NCI-H526 treated with DMSO at 0.1 percent for 48 hours (cell line): Measurements from ENCODE around the gene TBCD.

Experiments
- DNase-seq: peaks from one replicate; lab custom pipeline; 2025; lab: John Stamatoyannopoulos, UW

Gene TBCD

GRCh38 chr17:82751571-82752370, at the start of gene TBCD:
TSS of gene TBCD (plus strand) at chr17:82752065. CDS start at chr17:82752194, 129 bp downstream.
- peak; percentile 83 for DNase-seq

GRCh38 chr17:82702231-82702927, 49.5 kb upstream of the TBCD start:
- no peak for DNase-seq

- no peak for DNase-seq
Observed at GRCh38 chr17:82703036-82703745, 48.7 kb upstream of the TBCD start.

- no peak for DNase-seq
Observed at GRCh38 chr17:82703935-82704865, 47.7 kb upstream of the TBCD start.

GRCh38 chr17:82704886-82705285, 47.0 kb upstream of the TBCD start:
- DNase-seq, result no peak

GRCh38 chr17:82705756-82706155, 46.1 kb upstream of the TBCD start:
- DNase-seq, result no peak

GRCh38 chr17:82709024-82709675, 42.7 kb upstream of the TBCD start:
- no peak for DNase-seq

- DNase-seq, result no peak
Observed at GRCh38 chr17:82709676-82710498, 42.0 kb upstream of the TBCD start.

- DNase-seq, result no peak
Observed at GRCh38 chr17:82710499-82711232, 41.2 kb upstream of the TBCD start.

- no peak for DNase-seq
Observed at GRCh38 chr17:82713071-82713723, 38.7 kb upstream of the TBCD start.

GRCh38 chr17:82716203-82717010, 35.5 kb upstream of the TBCD start, which contains the start of gene FN3KRP:
TSS of gene FN3KRP (plus strand) at chr17:82716706. CDS start at chr17:82716756, 50 bp downstream.
- peak; percentile 89 for DNase-seq

- DNase-seq, result no peak
Observed at GRCh38 chr17:82718986-82719685, 32.7 kb upstream of the TBCD start.

GRCh38 chr17:82720204-82720603, 31.7 kb upstream of the TBCD start:
- no peak for DNase-seq

GRCh38 chr17:82722341-82723013, 29.4 kb upstream of the TBCD start:
- no peak for DNase-seq

- no peak for DNase-seq
Observed at GRCh38 chr17:82723169-82723807, 28.6 kb upstream of the TBCD start.

GRCh38 chr17:82726427-82726826, 25.4 kb upstream of the TBCD start:
- DNase-seq, result no peak
